Measurements from ENCODE around the gene PINLYP. TPM values are rescaled to one million over a fixed set of nuclear protein-coding genes. Genes with fewer than 3 reads are reported as not detected.

PINLYP gene
- total and polyA plus RNA-seq, 2 of the 13 experiments (the other 11 are each of a cell fraction or from before 2014, with no cell fraction given) = 0.21 to 0.24 TPM

DNA sequence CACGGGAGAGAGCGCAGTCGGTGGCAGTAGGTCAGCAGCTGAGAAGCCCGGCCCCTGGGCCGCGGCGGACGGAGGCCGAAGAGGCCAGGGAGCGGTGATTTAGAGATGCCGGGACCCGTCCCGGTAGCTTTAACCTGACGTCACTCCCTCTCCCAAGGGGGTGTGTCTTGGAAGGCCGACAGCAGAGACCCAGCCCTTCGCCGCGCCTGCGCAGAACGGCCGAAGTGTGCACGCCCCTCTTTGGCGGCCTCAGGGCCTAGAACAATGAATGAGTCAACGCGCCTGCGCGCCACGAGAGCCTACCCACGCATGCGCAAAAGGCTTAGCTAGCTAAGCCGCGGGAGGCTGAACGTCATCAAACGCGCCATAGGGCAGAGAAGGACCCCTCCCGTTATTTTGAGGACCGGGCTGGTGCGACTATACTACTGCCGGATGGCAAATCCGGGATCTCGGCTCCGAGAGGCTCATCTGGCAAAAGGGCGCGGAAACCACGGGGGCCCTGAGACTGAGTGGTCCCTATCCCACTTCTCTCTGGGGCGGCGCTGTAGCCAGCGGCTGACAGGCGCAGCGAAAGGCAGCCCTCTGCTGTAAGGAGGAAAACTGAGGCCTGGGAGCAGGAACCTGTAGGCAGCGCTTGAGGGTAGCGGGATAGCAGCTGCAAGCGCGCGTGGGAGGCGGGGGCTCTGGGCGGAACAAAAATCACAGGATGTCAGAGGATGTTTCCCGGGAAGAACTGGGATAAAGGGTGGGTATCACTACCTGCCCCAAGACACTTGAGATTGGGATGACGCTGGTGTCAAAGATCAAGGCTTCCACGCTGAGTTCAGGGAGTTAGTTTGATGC is 20.6 kb downstream of the PINLYP start, which contains the start of the genes IRGQ and ZNF576 (continued):
- TF ChIP-seq, protein P1, sequence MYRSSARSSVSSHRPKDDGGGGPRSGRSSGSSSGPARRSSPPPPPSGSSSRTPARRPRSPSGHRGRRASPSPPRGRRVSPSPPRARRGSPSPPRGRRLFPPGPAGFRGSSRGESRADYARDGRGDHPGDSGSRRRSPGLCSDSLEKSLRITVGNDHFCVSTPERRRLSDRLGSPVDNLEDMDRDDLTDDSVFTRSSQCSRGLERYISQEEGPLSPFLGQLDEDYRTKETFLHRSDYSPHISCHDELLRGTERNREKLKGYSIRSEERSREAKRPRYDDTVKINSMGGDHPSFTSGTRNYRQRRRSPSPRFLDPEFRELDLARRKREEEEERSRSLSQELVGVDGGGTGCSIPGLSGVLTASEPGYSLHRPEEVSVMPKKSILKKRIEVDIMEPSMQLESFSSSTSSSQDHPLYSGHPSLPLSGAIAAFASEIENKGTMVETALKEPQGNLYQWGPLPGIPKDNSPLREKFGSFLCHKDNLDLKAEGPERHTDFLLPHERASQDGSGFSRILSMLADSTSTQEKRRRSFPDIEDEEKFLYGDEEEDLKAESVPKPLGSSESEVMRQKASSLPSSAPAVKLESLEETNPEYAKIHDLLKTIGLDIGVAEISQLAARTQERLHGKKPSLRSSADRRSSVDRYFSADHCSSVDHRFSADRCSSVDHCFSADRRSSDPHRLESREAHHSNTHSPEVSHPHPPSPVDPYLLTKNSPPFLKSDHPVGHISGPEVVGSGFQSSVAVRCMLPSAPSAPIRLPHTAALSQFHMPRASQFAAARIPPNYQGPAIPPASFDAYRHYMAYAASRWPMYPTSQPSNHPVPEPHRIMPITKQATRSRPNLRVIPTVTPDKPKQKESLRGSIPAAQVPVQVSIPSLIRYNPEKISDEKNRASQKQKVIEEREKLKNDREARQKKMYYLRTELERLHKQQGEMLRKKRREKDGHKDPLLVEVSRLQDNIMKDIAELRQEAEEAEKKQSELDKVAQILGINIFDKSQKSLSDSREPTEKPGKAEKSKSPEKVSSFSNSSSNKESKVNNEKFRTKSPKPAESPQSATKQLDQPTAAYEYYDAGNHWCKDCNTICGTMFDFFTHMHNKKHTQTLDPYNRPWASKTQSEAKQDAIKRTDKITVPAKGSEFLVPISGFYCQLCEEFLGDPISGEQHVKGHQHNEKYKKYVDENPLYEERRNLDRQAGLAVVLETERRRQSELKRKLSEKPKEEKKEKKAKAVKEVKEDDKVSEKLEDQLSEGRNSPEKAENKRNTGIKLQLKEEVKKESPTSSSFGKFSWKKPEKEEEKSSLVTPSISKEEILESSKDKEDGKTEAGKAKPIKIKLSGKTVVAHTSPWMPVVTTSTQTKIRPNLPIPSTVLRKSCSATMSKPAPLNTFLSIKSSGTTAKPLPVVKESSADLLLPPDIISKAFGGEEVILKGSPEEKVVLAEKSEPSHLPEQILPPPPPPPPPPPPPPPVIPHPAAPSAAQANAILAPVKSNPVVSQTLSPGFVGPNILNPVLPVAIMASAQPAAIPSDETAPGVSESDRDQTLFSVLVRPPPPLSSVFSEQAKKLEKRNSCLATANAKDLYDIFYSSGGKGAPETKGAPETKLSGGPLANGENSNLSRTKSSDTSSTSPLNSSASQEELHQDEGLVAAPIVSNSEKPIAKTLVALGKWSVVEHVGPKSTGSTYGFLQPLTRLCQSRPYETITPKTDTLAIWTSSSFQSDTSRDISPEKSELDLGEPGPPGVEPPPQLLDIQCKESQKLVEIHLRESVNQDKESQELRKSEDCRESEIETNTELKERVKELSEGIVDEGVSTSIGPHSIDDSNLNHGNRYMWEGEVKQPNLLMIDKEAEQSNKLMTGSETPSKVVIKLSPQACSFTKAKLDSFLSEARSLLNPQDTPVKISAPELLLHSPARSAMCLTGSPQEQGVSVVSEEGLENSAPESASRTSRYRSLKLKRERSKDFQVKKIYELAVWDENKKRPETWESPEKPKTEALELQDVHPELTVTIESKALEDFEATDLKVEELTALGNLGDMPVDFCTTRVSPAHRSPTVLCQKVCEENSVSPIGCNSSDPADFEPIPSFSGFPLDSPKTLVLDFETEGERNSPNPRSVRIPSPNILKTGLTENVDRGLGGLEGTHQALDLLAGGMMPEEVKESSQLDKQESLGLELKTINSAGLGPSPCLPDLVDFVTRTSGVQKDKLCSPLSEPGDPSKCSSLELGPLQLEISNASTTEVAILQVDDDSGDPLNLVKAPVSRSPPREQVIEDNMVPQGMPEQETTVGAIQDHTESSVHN (CRISPR knock-in tag; IDR thresholded peaks at IDR 0.05) = no peak
- peak; percentile 66; the same call in 1 of the 2 replicates for TF ChIP-seq KDM4B (CRISPR knock-in tag; IDR thresholded peaks at IDR 0.05)
- TF ChIP-seq, protein P2, sequence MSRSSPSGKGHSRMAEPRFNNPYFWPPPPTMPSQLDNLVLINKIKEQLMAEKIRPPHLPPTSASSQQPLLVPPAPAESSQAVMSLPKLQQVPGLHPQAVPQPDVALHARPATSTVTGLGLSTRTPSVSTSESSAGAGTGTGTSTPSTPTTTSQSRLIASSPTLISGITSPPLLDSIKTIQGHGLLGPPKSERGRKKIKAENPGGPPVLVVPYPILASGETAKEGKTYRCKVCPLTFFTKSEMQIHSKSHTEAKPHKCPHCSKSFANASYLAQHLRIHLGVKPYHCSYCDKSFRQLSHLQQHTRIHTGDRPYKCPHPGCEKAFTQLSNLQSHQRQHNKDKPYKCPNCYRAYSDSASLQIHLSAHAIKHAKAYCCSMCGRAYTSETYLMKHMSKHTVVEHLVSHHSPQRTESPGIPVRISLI (CRISPR knock-in tag; IDR thresholded peaks at IDR 0.05; ENCODE audit: borderline replicate concordance) = no peak; the same call in 1 of the 2 replicates
- 0 out of 2 replicates have a peak, but pooled peaks have one; percentile 69 for TF ChIP-seq ZNF567 (CRISPR knock-in tag; IDR thresholded peaks at IDR 0.05; ENCODE audit: borderline replicate concordance)
- peak; percentile 54; the same call in 1 of the 2 replicates for TF ChIP-seq MEIS2 (CRISPR knock-in tag; IDR thresholded peaks at IDR 0.05)
- TF ChIP-seq ZNF614 (CRISPR knock-in tag; IDR thresholded peaks at IDR 0.05; ENCODE audit: borderline replicate concordance) = no peak
- peak; percentile 29; the same call in 1 of the 2 replicates for TF ChIP-seq STAG1 (CRISPR knock-in tag; IDR thresholded peaks at IDR 0.05)
- TF ChIP-seq NAIF1 (CRISPR knock-in tag; IDR thresholded peaks at IDR 0.05; ENCODE audit: borderline replicate concordance) = 0 out of 2 replicates have a peak, but pooled peaks have one; percentile 66
- peak; percentile 69; the same call in 1 of the 2 replicates for TF ChIP-seq SMAD9 (CRISPR knock-in tag; IDR thresholded peaks at IDR 0.05)
- TF ChIP-seq, protein P3, sequence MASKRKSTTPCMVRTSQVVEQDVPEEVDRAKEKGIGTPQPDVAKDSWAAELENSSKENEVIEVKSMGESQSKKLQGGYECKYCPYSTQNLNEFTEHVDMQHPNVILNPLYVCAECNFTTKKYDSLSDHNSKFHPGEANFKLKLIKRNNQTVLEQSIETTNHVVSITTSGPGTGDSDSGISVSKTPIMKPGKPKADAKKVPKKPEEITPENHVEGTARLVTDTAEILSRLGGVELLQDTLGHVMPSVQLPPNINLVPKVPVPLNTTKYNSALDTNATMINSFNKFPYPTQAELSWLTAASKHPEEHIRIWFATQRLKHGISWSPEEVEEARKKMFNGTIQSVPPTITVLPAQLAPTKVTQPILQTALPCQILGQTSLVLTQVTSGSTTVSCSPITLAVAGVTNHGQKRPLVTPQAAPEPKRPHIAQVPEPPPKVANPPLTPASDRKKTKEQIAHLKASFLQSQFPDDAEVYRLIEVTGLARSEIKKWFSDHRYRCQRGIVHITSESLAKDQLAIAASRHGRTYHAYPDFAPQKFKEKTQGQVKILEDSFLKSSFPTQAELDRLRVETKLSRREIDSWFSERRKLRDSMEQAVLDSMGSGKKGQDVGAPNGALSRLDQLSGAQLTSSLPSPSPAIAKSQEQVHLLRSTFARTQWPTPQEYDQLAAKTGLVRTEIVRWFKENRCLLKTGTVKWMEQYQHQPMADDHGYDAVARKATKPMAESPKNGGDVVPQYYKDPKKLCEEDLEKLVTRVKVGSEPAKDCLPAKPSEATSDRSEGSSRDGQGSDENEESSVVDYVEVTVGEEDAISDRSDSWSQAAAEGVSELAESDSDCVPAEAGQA (IDR thresholded peaks at IDR 0.05; ENCODE audit: low read depth) = peak; percentile 82
- TF ChIP-seq, protein P3 (CRISPR knock-in tag; IDR thresholded peaks at IDR 0.05; ENCODE audit: borderline replicate concordance) = no peak

All from HepG2 (cell line).